DOHH2 (cell line): Measurements from ENCODE around the gene SOX1.

ENCODE experiments used
- H3F3A ChIP-seq: fragments of 200-600 bp; sonication (generic), shearing (Covaris generic); 2 replicates; pipeline ENCODE4 v1.6.0; 2016; ENCODE audit warnings: antibody characterized with exemption, mild to moderate bottlenecking; ENCODE audit not compliant: control insufficient read depth, insufficient read depth
- H3K27ac ChIP-seq: fragments of 200-600 bp; sonication (generic); 2 replicates; pipeline ENCODE4 v1.5.1; 2014; ENCODE audit warnings: low read depth, mild to moderate bottlenecking, low read length, moderate library complexity
- H3K27me3 ChIP-seq: fragments of 200-600 bp; sonication (generic); 2 replicates; pipeline ENCODE4 v1.6.1; 2014; ENCODE audit warnings: mild to moderate bottlenecking, low read length, mixed read lengths; ENCODE audit not compliant: control insufficient read depth
- H3K36me3 ChIP-seq: fragments of 200-600 bp; sonication (generic); 2 replicates; pipeline ENCODE4 v1.6.1; 2014; ENCODE audit warnings: mild to moderate bottlenecking, low read length, moderate library complexity, mixed read lengths; ENCODE audit not compliant: control insufficient read depth
- H3K4me1 ChIP-seq: fragments of 200-600 bp; sonication (generic); 2 replicates; pipeline ENCODE4 v1.6.1; 2014; ENCODE audit warnings: mild to moderate bottlenecking, low read length, mixed read lengths; ENCODE audit not compliant: control insufficient read depth
- H3K4me2 ChIP-seq: fragments of 200-600 bp; sonication (generic); 2 replicates; pipeline ENCODE4 v1.6.0; 2014; ENCODE audit warnings: mild to moderate bottlenecking, low read length, moderate library complexity
- H3K4me3 ChIP-seq: fragments of 200-600 bp; sonication (generic); 2 replicates; pipeline ENCODE4 v1.5.1; 2014; ENCODE audit warnings: mild to moderate bottlenecking, low read length, mixed read lengths
- H3K79me2 ChIP-seq: fragments of 200-600 bp; sonication (generic); 2 replicates; pipeline ENCODE4 v1.6.1; 2014; ENCODE audit warnings: mild to moderate bottlenecking, low read length, mixed read lengths; ENCODE audit not compliant: control insufficient read depth
- H3K9me2 ChIP-seq: fragments of 200-600 bp; sonication (generic); replicated peaks from 2 replicates; pipeline ENCODE4 v1.6.1; 2014; ENCODE audit warnings: mild to moderate bottlenecking, low read length, mixed read lengths; ENCODE audit not compliant: control insufficient read depth
- H3K9me3 ChIP-seq: fragments of 200-600 bp; sonication (generic); 2 replicates; pipeline ENCODE4 v1.6.1; 2014; ENCODE audit warnings: antibody characterized with exemption, low read length, mixed read lengths; ENCODE audit not compliant: control insufficient read depth, insufficient read depth
- H4K20me1 ChIP-seq: fragments of 200-600 bp; sonication (generic); 2 replicates; pipeline ENCODE4 v1.6.0; 2014; ENCODE audit warnings: low read depth, mild to moderate bottlenecking, antibody characterized with exemption, low read length, moderate library complexity; ENCODE audit not compliant: control insufficient read depth, insufficient read depth
- EZH2phosphoT487 ChIP-seq: fragments of 200-600 bp; sonication (generic); IDR thresholded peaks from 2 replicates; pipeline ENCODE4 v1.6.1; 2017; ENCODE audit warnings: borderline replicate concordance, mild to moderate bottlenecking, antibody characterized with exemption, low read length, moderate library complexity, mixed read lengths
- TF ChIP-seq, protein P1 (sequence below): fragments of 200-600 bp; sonication (generic); IDR thresholded peaks from one replicate; pipeline ENCODE4 v1.5.1; 2014; ENCODE audit warnings: antibody characterized with exemption, mild to moderate bottlenecking, low read depth, low read length; ENCODE audit not compliant: poor library complexity, severe bottlenecking

SOX1 gene

DNA sequence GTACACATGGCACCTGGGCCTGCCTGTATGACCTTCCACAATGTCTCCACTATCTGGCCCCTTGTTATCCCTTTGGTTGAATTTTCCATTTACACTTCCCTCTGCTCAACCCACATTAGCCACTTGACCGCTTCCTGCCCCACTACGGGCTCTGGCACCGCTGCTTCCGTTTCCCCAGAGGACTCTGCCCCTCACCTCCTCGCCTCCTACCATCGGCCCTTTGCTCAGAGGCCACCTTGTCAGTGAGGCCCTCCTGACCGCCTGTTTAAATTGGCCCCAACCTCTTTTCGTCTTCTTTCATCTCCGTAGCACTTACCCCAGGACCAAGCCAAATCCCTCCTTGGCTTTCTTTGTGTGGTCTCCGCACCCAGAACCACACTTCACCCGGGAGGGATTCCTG is 47.4 kb downstream of the SOX1 start:
- TF ChIP-seq EZH2phosphoT487: no peak
- TF ChIP-seq, protein P1, sequence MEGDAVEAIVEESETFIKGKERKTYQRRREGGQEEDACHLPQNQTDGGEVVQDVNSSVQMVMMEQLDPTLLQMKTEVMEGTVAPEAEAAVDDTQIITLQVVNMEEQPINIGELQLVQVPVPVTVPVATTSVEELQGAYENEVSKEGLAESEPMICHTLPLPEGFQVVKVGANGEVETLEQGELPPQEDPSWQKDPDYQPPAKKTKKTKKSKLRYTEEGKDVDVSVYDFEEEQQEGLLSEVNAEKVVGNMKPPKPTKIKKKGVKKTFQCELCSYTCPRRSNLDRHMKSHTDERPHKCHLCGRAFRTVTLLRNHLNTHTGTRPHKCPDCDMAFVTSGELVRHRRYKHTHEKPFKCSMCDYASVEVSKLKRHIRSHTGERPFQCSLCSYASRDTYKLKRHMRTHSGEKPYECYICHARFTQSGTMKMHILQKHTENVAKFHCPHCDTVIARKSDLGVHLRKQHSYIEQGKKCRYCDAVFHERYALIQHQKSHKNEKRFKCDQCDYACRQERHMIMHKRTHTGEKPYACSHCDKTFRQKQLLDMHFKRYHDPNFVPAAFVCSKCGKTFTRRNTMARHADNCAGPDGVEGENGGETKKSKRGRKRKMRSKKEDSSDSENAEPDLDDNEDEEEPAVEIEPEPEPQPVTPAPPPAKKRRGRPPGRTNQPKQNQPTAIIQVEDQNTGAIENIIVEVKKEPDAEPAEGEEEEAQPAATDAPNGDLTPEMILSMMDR: no peak
- H3K27ac ChIP-seq: no peak overlapping the region
- no peaks in the 10 kb centered on the region for H3K9me2 ChIP-seq
- H3K79me2 ChIP-seq: no peaks in the 10 kb centered on the region
- H3K4me1 ChIP-seq: no peaks in the 10 kb centered on the region
- H3K36me3 ChIP-seq: no peaks in the 10 kb centered on the region
- H3K27me3 ChIP-seq: no peaks in the 10 kb centered on the region
- no peaks in the 10 kb centered on the region for H3F3A ChIP-seq
- no peaks in the 10 kb centered on the region for H3K9me3 ChIP-seq
- H3K4me3 ChIP-seq: no peak overlapping the region
- no peak overlapping the region for H3K4me2 ChIP-seq
- H4K20me1 ChIP-seq: no peaks in the 10 kb centered on the region

DNA sequence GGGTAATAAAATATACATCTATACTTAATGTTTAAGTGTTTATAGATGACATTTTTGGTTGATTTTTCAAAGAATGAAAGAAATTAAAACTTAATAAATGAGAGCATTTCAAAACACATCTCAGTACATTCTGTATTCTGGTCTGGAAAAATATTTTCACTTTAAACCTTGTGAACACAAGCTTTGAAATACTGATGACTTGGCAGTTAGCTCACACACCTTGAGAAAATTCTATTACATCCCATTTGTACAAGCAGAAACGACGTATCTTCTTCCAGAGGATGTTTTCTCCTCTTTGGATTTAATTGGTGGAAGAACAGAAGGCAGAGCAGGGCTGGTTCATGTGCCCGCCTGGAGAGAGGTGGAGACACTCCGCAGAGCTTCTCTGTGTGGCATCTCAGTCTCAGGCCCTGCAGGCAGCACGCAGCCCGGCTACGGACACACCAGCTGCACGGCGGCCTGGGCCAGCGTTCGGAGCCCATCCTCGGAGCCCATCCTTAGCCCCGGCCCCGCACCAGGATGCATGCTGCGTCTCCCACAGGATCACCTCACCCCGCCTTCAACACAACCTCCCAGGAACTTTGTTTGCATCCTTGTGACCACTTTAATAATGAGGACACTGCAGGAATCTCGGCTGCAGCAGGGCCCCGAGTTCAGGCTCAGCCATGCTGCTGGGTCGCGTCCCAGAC is 48.6 kb downstream of the SOX1 start:
- H3K27me3 ChIP-seq: no peaks in the 10 kb centered on the region

DNA sequence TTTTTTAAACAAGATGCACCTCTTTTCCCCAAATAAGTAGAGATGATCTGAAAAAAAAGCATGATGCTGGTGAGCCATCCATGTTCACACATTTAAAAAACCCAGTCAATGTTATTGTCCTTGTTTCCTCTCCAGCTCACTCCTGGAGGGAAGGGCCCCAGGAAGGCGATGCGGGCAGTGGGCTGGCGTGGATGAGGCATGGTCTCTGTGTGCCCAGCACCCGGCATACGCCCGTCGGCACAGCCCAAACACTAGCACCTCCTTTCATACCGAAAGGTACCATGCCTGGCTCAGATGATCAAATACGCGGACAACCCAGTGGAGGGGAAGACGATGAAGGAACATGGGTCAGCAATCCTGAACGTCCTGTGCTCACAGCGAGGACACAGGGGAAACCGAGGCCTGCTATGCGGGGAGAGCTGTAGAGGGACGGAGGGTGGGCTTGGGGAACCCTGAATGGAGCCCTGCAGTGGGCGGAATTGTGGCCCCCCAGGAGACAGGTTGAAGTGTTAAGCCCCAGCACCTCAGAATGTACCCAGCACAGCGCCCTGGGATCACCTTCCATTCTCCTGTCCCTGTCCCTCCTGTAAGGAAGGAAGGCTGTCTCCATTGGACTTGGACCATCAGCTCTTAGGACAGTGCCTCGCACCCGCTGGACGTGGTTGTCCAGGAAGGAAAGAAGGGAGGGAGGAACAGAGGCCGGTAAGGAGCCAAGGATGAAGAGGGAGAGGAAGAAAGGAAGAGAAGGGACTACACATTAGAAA is 49.4 kb downstream of the SOX1 start:
- H3K9me2 ChIP-seq: no peaks in the 10 kb centered on the region
- TF ChIP-seq EZH2phosphoT487: no peak
- H3K4me3 ChIP-seq: no peak overlapping the region
- H3K27me3 ChIP-seq: no peaks in the 10 kb centered on the region
- no peaks in the 10 kb centered on the region for H3K9me3 ChIP-seq
- no peaks in the 10 kb centered on the region for H3F3A ChIP-seq
- H4K20me1 ChIP-seq: no peaks in the 10 kb centered on the region
- H3K79me2 ChIP-seq: no peaks in the 10 kb centered on the region
- H3K4me2 ChIP-seq: no peak overlapping the region
- H3K4me1 ChIP-seq: no peaks in the 10 kb centered on the region
- H3K36me3 ChIP-seq: no peaks in the 10 kb centered on the region
- H3K27ac ChIP-seq: no peak overlapping the region

More for the DNA sequence above, 48.6 kb downstream of the SOX1 start:
- no peak overlapping the region for H3K27ac ChIP-seq
- H3K9me3 ChIP-seq: no peaks in the 10 kb centered on the region
- no peaks in the 10 kb centered on the region for H3K4me1 ChIP-seq
- no peaks in the 10 kb centered on the region for H3K79me2 ChIP-seq
- H3K4me2 ChIP-seq: no peak overlapping the region
- no peak overlapping the region for H3K4me3 ChIP-seq
- H4K20me1 ChIP-seq: no peaks in the 10 kb centered on the region
- H3K9me2 ChIP-seq: no peaks in the 10 kb centered on the region
- no peaks in the 10 kb centered on the region for H3K36me3 ChIP-seq
- no peak for TF ChIP-seq EZH2phosphoT487
- TF ChIP-seq, protein P1: no peak
- no peaks in the 10 kb centered on the region for H3F3A ChIP-seq
